SU-DHL-6 (cell line): ENCODE data around the gene TGFB2.

Source experiments
- EZH2phosphoT487 ChIP-seq: fragments of 200-600 bp; sonication (generic), shearing (Covaris generic); conservative IDR thresholded peaks from 2 replicates; pipeline ENCODE4 v1.6.1; 2018; ENCODE audit warnings: mild to moderate bottlenecking, antibody characterized with exemption, low read length, moderate library complexity, mixed read lengths
- TF ChIP-seq, protein P1 (sequence below): fragments of 200-600 bp; sonication (generic); IDR thresholded peaks from one replicate; pipeline ENCODE4 v1.5.1; 2017; ENCODE audit warnings: antibody characterized with exemption, mild to moderate bottlenecking, low read length, moderate library complexity; ENCODE audit not compliant: insufficient read depth, poor library complexity, severe bottlenecking

DNA sequence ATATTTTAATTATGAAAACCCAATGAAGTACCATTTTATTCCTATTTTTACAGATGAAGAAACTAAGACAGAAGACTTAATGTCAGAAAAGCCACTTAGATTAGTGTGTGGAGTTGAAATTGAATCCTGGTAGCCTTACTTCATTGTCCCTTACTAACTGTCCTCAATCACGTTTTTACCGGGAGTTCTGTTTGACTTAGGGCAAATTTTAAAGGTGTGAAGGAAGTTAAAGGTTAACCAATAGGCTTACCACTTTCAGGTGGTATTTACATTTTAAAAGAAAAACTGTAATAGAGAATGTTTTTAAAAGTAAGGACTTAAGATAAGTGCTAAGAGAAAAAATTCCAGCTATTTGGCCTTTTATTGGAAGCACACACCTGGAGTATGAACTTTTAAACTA, 47.7 kb upstream of the TGFB2 start:
- TF ChIP-seq, protein P1, sequence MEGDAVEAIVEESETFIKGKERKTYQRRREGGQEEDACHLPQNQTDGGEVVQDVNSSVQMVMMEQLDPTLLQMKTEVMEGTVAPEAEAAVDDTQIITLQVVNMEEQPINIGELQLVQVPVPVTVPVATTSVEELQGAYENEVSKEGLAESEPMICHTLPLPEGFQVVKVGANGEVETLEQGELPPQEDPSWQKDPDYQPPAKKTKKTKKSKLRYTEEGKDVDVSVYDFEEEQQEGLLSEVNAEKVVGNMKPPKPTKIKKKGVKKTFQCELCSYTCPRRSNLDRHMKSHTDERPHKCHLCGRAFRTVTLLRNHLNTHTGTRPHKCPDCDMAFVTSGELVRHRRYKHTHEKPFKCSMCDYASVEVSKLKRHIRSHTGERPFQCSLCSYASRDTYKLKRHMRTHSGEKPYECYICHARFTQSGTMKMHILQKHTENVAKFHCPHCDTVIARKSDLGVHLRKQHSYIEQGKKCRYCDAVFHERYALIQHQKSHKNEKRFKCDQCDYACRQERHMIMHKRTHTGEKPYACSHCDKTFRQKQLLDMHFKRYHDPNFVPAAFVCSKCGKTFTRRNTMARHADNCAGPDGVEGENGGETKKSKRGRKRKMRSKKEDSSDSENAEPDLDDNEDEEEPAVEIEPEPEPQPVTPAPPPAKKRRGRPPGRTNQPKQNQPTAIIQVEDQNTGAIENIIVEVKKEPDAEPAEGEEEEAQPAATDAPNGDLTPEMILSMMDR, result no peak
- TF ChIP-seq EZH2phosphoT487, result no peak
